G401.6 (cell line): ENCODE results near the gene STAG1.
"Not testable (repeated sequence)": the region's sequence is repeated elsewhere in the genome, so short reads cannot be mapped to it uniquely, and the experiment has no call there.

Experiments
- FAIRE-seq: peaks from 2 replicates; lab custom pipeline; 2012; peaks lifted over from hg19 to GRCh38; lab: Jason Lieb, UNC

Gene STAG1

GRCh38 chr3:136645915-136646314 lies 106.3 kb downstream of the STAG1 start:
- FAIRE-seq: no peak

DNA sequence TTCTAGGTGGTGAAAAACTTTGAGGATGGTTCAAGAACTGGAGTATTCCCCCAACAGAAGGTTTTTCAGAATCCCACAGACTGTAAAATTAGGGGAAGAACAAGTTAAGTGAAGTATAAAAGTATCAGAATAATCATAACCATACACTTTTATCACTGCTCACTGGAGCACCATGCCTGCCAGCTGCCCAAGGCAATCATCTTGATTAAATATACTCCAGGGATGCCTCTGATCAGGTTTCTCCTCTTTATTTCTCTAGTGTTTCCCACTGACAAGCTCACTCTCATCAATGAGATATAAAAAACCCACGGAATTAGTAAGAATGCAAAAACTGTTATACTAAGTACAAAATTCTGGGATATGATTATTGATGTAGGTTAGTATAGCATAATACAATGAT lies 108.0 kb downstream of the STAG1 start:
- no peak for FAIRE-seq

GRCh38 chr3:136643380-136643779 lies 108.8 kb downstream of the STAG1 start:
- not testable (repeated sequence) for FAIRE-seq

DNA sequence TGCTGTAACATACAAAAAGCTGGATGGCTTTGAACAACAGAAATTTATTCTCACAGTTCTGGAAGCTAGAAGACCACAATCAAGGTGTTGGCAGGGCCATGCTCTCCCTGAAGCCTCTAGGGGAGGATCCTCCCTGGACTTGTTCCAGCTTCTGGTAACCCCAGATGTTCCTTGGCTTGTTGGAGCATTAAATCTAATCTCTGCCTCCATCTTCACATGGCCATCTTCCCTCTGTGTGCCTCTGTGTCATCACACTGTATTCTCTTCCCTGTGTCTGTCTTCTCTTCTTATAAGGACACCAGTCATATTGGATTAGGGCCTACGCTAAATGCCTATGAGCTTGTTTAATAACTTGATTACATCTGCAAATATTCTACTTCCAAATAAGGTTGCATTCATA lies 109.5 kb downstream of the STAG1 start:
- no peak for FAIRE-seq

DNA sequence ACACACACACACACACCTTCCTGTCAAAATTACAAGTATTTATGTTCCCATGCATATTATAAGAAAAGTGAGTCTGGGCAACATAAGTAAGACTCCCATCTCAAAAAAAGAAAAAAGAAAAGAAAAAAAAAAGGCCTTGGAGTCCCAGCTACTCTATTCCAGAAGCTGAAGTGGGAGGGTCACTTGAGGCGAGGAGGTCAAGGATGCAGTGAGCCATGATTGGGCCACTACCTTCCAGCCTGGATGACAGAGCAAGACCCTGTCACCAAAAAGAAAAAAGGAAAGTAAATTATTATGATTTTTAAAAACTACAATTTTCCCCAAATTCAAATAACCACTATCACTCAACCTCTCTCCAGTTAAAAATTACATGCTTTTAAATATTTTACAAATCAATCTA lies 113.1 kb downstream of the STAG1 start:
- FAIRE-seq: no peak

DNA sequence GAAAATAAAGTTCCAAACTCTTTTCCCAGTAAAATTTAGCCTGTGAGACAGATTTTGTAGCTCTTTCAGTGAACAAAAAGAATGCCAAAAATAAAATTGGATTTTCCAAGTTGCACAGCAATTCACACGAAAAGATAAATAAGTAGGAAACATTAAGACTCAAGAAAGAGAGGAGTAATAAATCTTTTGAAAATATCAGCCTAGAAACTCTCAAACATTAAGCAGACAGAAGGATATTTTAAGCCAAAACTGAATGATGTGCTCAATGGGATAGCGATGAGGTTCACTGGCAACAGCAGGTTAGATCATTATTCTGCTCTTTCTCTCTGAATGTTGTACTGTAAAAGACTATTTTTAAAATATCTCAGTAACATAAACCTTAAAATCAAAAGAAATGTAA lies 115.0 kb downstream of the STAG1 start:
- no peak for FAIRE-seq

DNA sequence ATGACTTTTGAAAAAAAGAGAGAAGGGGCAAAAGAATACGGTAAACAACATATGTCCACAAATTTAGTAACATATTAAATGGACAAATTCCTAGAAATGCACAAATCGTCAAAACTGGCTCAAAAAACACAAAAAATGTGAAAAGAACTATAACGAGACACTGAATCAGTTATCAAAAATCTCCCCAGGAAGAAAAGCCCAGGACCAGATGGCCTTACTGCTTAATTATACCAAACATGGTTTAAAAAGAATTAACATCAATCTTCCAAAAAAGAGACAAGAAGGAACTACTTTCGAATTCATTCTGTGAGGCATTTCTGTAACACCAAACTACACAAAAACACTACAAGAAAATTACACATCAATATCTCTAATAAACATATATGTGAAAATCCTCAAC lies 117.4 kb downstream of the STAG1 start:
- no peak for FAIRE-seq

- FAIRE-seq: no peak
Observed at GRCh38 chr3:136632625-136633081, 119.5 kb downstream of the STAG1 start.

DNA sequence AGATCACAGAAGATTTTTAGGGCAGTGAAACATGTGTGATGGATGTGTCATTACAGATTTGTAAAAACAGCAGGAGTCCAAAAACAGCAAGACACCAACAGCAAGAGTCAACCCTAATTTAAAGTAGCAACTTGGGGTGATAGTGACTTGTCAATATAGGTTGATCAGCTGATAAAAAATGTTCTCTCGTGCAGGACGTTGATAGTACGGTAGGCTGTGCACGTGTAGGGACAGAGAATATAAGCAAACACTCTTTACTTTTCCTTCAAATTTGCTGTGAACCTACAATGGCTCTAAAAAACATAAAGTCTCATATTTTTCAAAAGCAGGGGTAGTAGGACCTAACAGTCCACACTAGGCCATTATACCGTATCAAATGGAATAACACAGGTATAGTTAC lies 120.8 kb downstream of the STAG1 start:
- no peak for FAIRE-seq

DNA sequence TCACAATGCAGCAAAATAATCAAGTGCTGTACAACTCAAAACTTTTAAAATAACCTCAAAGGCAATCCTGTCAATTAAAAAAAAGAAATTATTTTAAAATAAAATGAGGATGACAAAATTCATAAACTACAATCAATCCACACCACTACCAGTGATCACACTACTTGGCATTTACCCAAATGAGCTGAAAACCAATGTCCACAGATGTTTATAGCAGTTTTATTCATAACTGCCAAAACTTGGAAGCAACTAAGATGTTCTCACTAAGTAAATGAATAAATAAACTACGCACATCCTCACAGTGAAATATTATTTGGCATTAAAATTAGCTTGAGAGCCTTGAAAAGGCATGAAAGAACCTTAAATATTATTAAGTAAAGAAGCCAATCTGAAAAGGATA lies 121.3 kb downstream of the STAG1 start:
- no peak for FAIRE-seq

DNA sequence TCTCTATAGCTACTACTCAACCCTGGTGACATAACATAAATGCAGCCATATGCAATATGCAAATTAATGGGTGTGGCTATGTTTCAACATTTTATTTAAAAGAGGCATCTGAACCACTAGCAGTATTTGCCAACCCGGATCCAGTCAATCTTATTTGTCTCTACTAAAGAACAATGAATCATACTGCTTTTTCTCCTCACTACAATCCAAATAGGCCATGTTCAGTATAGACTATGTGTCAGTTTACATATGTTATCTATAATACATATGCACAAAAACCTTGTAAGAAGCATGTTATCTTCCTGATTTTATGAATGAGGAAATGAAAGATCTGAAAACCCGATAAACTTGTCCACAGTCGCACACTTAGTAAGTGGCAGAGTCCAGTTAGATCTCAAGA lies 125.7 kb downstream of the STAG1 start:
- no peak for FAIRE-seq

- peak; percentile 8 for FAIRE-seq
Observed at GRCh38 chr3:136624894-136625815, 127.0 kb downstream of the STAG1 start.

GRCh38 chr3:136624371-136624770 lies 127.8 kb downstream of the STAG1 start:
- FAIRE-seq: no peak

DNA sequence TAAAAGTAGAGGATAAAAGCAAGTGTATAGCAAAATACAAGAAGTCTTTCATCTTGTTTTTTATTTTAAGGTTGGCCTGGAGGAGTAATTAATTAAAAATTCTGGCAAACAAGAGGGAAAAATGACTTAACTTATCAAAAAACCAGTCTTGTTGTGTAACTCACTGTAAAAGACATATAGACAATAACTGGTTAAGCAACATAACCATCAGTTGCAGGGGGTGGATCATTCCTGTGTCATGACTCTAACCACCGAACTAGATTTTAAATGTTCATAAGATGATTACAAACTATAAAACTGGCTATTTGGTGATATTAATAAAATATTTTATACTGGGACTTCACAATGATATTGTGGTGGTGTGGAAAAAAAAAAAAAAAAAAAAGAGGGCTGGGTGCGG lies 130.6 kb downstream of the STAG1 start:
- FAIRE-seq: no peak

DNA sequence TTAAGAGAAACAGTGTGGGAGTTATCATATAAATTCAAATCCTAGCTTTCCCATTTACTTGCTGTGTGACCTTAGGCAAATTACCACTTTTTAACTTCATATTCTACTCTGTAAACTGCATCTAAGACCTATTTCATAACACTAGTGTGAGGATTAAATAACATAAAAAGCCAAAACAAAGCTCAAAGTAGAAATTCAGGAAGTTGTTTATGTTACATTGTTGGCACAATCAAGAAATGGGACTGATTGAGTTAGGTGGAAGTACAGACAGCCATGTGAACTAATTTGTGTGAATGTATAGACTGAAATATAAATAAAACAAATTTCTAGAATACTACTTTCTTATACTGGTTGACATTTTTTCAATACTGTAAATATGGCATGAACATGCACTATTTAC lies 131.7 kb downstream of the STAG1 start:
- no peak for FAIRE-seq

GRCh38 chr3:136617969-136618525 lies 134.1 kb downstream of the STAG1 start:
- not testable (repeated sequence) for FAIRE-seq

GRCh38 chr3:136617198-136617597 lies 135.0 kb downstream of the STAG1 start:
- FAIRE-seq: no peak

DNA sequence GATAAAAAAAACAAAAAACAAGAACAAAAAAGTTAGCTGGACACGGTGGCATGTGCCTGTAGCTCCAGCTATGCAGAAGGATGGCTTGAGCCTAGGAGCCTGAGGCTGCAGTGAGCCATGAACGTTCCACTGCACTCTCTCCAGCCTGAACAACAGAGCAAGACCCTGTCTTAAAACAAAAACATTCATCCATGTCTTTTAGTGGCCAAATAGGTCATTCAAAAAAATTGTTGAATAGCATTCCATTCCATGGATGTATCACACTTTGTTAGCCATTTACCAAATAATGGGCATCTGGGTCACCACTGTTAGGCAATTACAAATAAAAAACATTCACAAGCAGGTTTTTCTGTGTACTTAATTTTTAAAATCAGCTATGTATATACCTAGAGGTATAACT lies 139.7 kb downstream of the STAG1 start:
- no peak for FAIRE-seq

DNA sequence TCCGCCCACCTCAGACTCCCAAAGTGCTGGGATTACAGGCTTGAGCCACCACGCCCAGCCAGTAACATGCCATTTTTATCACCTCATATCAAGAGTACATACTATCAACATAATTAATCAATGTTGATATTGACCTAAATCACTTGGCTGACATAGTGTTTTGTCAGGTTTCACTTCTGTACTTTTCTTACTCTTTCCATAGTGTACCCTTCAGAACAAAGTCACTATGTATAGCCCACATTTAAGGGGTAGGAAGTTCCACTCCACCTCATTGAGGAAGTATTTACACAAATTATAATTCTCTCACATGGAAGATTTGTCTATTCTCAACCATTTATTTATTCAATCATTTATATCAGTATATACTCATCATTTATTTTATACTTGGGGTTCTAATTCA lies 145.2 kb downstream of the STAG1 start:
- FAIRE-seq: no peak

DNA sequence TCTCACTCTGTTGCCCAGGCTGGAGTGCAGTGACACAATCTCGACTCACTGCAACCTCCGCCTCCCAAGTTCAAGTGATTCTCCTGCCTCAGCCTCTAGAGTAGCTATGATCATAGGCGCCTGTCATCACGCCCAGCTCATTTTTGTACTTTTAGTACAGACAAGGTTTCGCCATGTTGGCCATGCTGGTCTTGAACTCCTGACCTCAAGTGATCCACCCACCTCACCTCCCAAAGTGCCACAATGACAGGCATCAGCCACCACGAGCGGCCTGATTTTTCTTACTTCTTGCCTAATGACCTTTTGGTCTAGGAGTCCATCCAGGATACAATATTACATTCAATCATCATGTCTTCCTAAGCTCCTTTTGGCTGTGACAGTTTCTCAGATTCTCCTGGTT lies 146.0 kb downstream of the STAG1 start:
- FAIRE-seq: not testable (repeated sequence)

GRCh38 chr3:136604961-136605360 lies 147.2 kb downstream of the STAG1 start:
- no peak for FAIRE-seq

- FAIRE-seq: no peak
Observed at GRCh38 chr3:136602818-136603217, 149.4 kb downstream of the STAG1 start.

- peak; percentile 6 for FAIRE-seq
Observed at GRCh38 chr3:136595913-136596697, 156.1 kb downstream of the STAG1 start.
